Caki2 (cell line): ENCODE results near the gene FGF2. TPM values are rescaled to one million over a fixed set of nuclear protein-coding genes. Genes with fewer than 3 reads are reported as not detected.
"Not testable (repeated sequence)": the region's sequence is repeated elsewhere in the genome, so short reads cannot be mapped to it uniquely, and the experiment has no call there.

Source experiments
- DNase-seq: peaks from one replicate; pipeline ENCODE4 v3.0.0-alpha.2; 2015; ENCODE audit warnings: low read depth
- in situ Hi-C: cut with HindIII; loops from 2 replicates; pipeline ENCODE4 v1.10.0; 2016; ENCODE audit warnings: low sequenced_read_pairs, low pct_unique_long_range_greater_than_20kb, mixed read lengths
- total RNA-seq: library from RNA; depleted of rRNA; stranded (reverse); fragments of >200 nt; shearing (Covaris generic); gene quantifications from 2 replicates; pipeline ENCODE4 v1.2.3, GENCODE V29; 2014; ENCODE audit warnings: low replicate concordance

FGF2 gene
- total RNA-seq, 1 experiment from 2014 or later, result 26.6 TPM

- in situ Hi-C loops, result no loop called here
- no peak for DNase-seq
These were observed 7.4 kb downstream of the FGF2 start for GRCh38 chr4:122833999-122834398.

DNA sequence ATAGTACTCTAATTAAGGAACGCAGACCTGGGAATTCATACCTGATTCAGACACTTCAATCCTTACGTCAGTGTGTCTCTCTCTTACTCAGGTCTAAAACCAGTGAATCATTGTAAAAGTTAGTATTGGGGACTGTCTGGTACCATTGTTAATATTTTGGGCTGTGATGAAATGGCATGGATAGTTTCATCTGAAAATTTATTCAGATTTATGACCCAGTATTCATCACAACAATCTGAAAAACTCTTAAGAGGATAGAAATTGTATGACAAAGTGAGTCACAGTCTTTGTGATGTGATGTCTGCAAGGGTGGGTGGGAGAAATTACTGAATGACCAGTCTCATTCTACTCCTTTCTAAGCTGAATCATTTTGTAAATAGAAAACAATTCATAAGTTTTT lies 10.3 kb downstream of the FGF2 start:
- DNase-seq, result peak; percentile 33
- in situ Hi-C loops, result no loop called here

DNA sequence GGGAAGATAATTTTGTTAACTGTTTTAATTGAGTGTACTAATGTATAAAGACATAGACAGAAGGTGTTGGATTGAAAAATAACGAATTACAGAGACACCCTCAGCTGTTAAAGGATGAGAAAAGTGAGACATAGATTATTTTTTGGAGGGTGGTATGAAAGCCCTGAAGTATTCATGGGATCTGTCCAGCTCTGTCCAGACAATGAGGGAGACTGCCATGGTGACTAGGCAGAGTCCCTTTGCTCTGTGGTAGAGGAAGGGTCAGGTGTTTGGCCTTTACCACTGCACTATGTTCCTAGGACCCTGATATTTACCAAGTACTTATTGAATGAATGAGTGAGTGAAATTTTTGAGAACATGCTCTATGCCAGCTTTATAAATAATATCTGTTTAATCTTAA lies 11.4 kb downstream of the FGF2 start:
- no peak for DNase-seq

DNA sequence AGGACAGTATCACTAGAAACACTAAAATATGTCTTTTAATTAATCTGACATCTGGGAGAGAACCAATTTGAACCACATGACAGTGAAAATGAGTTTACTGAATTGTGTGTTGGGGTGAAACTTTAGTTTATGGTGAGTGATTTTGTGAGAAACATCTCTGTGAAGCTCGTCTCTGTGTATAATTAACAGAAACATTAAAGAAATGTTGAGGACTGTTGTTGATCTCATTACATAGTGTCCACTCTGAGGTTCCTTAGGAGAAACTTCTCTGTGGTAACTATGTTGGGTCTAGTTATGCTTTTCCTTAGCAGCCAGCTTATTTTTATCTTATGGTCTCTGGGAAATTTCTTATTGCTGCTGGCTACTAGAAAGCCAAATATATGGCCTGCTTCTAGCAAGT lies 15.8 kb downstream of the FGF2 start:
- in situ Hi-C loops, result no loop called here
- DNase-seq, result no peak

More for the DNA sequence above, 11.4 kb downstream of the FGF2 start:
- in situ Hi-C loops, result no loop called here

DNA sequence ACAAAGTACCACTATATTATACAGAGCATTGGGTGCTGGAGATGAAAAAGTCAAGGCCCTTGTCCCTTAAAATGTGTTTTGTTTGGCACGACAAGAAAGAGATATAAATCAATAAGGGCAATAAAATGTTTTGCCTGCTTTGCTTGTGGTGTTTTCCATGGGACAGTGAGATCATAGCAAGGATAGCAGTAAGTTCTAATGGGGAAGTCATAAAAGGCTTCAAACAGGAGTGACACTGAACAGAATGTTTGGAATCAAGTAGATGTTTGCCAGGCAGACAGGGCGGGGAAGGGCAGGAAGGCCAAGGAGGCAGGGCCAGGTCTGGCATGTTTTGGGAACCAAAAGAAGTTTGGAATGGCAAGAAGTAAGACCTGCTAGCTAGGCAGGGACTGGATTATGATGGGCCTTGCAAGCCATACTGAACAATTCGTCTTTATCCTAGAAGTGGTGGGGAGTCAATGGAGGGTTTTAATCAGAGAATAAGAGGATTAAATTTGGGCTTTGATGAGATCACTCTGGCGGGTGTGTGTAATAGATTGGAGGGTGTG lies 16.4 kb downstream of the FGF2 start:
- DNase-seq, result peak; percentile 18
- in situ Hi-C loops, result no loop called here

GRCh38 chr4:122844391-122844790 lies 17.8 kb downstream of the FGF2 start:
- in situ Hi-C loops, DNase-seq: not testable (repeated sequence)

- in situ Hi-C loops, result no loop called here
- DNase-seq, result no peak
These were observed 18.4 kb downstream of the FGF2 start for GRCh38 chr4:122845066-122845465.

DNA sequence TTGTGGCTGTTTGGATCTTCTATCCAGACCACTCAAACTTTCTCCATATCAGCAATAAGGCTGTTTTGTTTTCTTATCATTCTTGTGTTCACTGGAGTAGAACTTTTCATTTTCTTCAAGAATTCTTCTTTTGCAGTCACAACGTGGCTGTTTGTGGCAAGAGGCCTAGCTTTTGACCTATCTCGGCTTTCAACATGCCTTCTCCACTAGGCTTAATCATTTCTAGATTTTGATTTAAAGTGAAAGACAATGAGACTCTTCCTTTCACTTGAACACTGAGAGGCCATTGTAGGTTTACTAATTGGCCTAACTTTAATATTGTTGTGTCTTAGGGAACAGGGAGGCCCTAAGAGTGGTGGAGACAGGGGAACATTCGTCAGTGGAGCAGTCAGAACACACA lies 19.1 kb downstream of the FGF2 start:
- DNase-seq, result peak; percentile 63
- in situ Hi-C loops, result no loop called here

GRCh38 chr4:122847931-122848330 lies 21.3 kb downstream of the FGF2 start:
- in situ Hi-C loops, result no loop called here
- peak; percentile 16 for DNase-seq

DNA sequence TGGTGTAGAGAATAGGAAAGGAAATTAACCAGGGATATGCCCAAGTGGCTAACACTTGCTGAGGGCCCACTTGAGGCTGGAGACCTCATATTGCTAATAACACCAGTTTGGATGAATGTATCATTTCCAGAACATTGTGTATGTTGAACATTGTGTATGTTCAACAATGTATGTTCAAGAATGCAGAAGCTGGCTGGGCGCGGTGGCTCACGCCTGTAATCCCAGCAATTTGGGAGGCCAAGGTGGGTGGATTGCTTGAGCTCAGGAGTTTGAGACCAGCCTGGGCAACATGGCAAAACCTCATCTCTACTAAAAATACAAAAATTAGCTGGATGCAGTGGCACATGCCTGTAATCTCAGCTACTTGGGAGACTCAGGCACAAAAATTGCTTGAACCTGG lies 23.2 kb downstream of the FGF2 start:
- DNase-seq, in situ Hi-C loops: not testable (repeated sequence)

GRCh38 chr4:122851568-122851967 lies 24.9 kb downstream of the FGF2 start:
- in situ Hi-C loops, result no loop called here

GRCh38 chr4:122854447-122855352 lies 28.1 kb downstream of the FGF2 start:
- DNase-seq, result peak; percentile 63
- in situ Hi-C loops, result no loop called here

More at GRCh38 chr4:122851568-122851967, 24.9 kb downstream of the FGF2 start:
- no peak for DNase-seq

GRCh38 chr4:122855353-122855890 lies 28.8 kb downstream of the FGF2 start:
- in situ Hi-C loops, result no loop called here
- DNase-seq, result no peak

DNA sequence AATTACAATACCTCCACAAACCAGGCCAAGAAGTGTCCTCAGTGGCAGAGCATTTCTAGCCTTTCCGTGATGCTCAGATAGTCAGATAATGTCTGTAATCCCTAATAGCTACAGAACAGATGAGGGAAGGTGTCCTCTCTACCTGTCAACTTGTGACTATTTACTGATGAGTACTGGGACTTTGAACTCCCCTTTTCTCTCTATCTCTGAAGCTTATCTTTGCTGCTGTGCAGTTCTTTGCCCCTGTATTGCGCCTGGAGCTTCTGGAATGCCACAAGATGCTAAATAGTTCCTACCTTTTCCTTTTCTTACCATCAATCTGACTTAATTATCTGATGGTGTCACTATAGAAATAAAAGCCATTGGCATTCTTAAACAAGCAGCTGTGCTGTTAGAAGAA lies 30.5 kb downstream of the FGF2 start:
- DNase-seq, result no peak
- in situ Hi-C loops, result no loop called here

DNA sequence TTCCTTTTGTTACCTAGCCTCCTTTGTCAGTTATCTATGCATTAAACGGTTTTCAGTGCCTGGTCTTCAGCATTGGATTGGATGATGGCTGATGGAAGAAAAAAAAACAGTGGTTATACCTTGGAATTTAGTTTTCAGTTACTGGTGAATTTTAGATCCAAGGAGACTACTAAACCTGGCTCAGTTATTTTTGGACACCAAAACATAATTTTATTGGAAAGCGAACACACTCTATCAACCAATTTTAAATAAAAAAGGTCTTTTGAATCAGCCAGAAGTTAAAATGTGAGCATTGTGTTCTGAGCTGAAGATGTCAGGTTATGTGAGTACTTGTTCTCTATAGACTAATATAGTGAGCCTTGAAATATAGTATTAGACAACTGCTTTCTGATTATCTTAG lies 32.1 kb downstream of the FGF2 start:
- no peak for DNase-seq
- in situ Hi-C loops, result no loop called here

- DNase-seq, result no peak
- in situ Hi-C loops, result no loop called here
These were observed 34.7 kb downstream of the FGF2 start for GRCh38 chr4:122861172-122861943.

GRCh38 chr4:122863639-122864038 lies 37.0 kb downstream of the FGF2 start:
- in situ Hi-C loops, result no loop called here
- no peak for DNase-seq

- DNase-seq, result no peak
- in situ Hi-C loops, result no loop called here
These were observed 38.8 kb downstream of the FGF2 start for GRCh38 chr4:122865425-122865824.

DNA sequence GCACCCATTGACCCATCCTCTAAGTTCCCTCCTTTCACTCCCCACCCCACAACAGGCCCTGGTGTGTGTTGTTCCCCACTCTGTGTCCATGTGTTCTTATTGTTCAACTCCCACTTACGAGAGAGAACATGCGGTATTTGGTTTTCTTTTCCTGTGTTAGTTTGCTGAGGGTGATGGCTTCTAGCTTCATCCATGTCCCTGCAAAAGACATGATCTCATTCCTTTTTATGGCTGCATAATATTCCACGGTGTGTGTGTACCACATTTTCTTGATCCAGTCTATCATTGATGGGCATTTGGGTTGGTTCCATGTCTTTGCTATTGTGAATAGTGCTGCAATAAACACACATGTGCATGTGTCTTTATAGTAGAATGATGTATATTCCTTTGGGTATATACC lies 41.6 kb downstream of the FGF2 start:
- DNase-seq, in situ Hi-C loops: not testable (repeated sequence)
